SKM-1 (cell line): Measurements from ENCODE around the gene TBC1D1.

ENCODE experiments used
- DNase-seq: peaks from one replicate; lab custom pipeline; 2025; ENCODE audit not compliant: unreplicated experiment; lab: John Stamatoyannopoulos, UW

The TBC1D1 gene

GRCh38 chr4:38119668-38120385 is 228.9 kb downstream of the TBC1D1 start:
- DNase-seq = no peak

GRCh38 chr4:38120772-38121171 is 229.9 kb downstream of the TBC1D1 start:
- DNase-seq = no peak

- no peak for DNase-seq
These were observed 231.2 kb downstream of the TBC1D1 start for GRCh38 chr4:38122060-38122459.

- no peak for DNase-seq
These were observed 232.7 kb downstream of the TBC1D1 start for GRCh38 chr4:38123555-38123954.

- no peak for DNase-seq
These were observed 234.1 kb downstream of the TBC1D1 start for GRCh38 chr4:38124961-38125360.

GRCh38 chr4:38125816-38126215 is 234.9 kb downstream of the TBC1D1 start:
- no peak for DNase-seq

- no peak for DNase-seq
These were observed 237.9 kb downstream of the TBC1D1 start for GRCh38 chr4:38128478-38129459.

GRCh38 chr4:38129460-38130227 is 238.8 kb downstream of the TBC1D1 start:
- no peak for DNase-seq

- no peak for DNase-seq
These were observed 240.0 kb downstream of the TBC1D1 start for GRCh38 chr4:38130884-38131283.

GRCh38 chr4:38131371-38132091 is 240.6 kb downstream of the TBC1D1 start:
- no peak for DNase-seq

- no peak for DNase-seq
These were observed 241.3 kb downstream of the TBC1D1 start for GRCh38 chr4:38132107-38132673.

- no peak for DNase-seq
These were observed 242.2 kb downstream of the TBC1D1 start for GRCh38 chr4:38132843-38133662.

- DNase-seq = no peak
These were observed 243.0 kb downstream of the TBC1D1 start for GRCh38 chr4:38133711-38134480.

- DNase-seq = no peak
These were observed 244.3 kb downstream of the TBC1D1 start for GRCh38 chr4:38135201-38135600.

- DNase-seq = no peak
These were observed 245.7 kb downstream of the TBC1D1 start for GRCh38 chr4:38136604-38137003.

GRCh38 chr4:38137080-38137479 is 246.2 kb downstream of the TBC1D1 start:
- no peak for DNase-seq

- no peak for DNase-seq
These were observed 247.5 kb downstream of the TBC1D1 start for GRCh38 chr4:38138363-38138762.

- DNase-seq = no peak
These were observed 248.3 kb downstream of the TBC1D1 start for GRCh38 chr4:38139187-38139586.
